ENCODE measurements around the gene RABEPK.
"Not testable (repeated sequence)": the region's sequence is repeated elsewhere in the genome, so short reads cannot be mapped to it uniquely, and the experiment has no call there.

The RABEPK gene

GRCh38 chr9:125195591-125195990, 4.8 kb upstream of the RABEPK start:
- not testable (repeated sequence) for DNase-seq (ENCODE audit: low read depth)

- no peak for DNase-seq (ENCODE audit: low read depth)
These were observed 2.7 kb downstream of the RABEPK start for GRCh38 chr9:125202846-125203618.

GRCh38 chr9:125204477-125204876, 4.1 kb downstream of the RABEPK start:
- no peak for DNase-seq (ENCODE audit: low read depth)

GRCh38 chr9:125214186-125214585, 13.8 kb downstream of the RABEPK start:
- DNase-seq (ENCODE audit: low read depth): no peak

GRCh38 chr9:125218621-125219020, 18.3 kb downstream of the RABEPK start:
- DNase-seq (ENCODE audit: low read depth): no peak

- DNase-seq (ENCODE audit: low read depth): not testable (repeated sequence)
These were observed 24.5 kb downstream of the RABEPK start for GRCh38 chr9:125224858-125225257.

- DNase-seq (ENCODE audit: low read depth): no peak
These were observed 27.4 kb downstream of the RABEPK start for GRCh38 chr9:125227761-125228160.

GRCh38 chr9:125233678-125234077, 33.3 kb downstream of the RABEPK start:
- DNase-seq (ENCODE audit: low read depth): no peak

GRCh38 chr9:125234099-125234498, 33.8 kb downstream of the RABEPK start:
- not testable (repeated sequence) for DNase-seq (ENCODE audit: low read depth)

GRCh38 chr9:125235804-125236519, 35.6 kb downstream of the RABEPK start:
- DNase-seq (ENCODE audit: low read depth): no peak

- not testable (repeated sequence) for DNase-seq (ENCODE audit: low read depth)
These were observed 36.3 kb downstream of the RABEPK start for GRCh38 chr9:125236520-125237159.

- no peak for DNase-seq (ENCODE audit: low read depth)
These were observed 38.0 kb downstream of the RABEPK start for GRCh38 chr9:125238127-125238914.

- no peak for DNase-seq (ENCODE audit: low read depth)
These were observed 38.6 kb downstream of the RABEPK start for GRCh38 chr9:125238915-125239446.

GRCh38 chr9:125239631-125240597, 39.6 kb downstream of the RABEPK start:
- no peak for DNase-seq (ENCODE audit: low read depth)

GRCh38 chr9:125240649-125240999, 40.3 kb downstream of the RABEPK start:
- DNase-seq (ENCODE audit: low read depth): peak; percentile 24

GRCh38 chr9:125241000-125241862, 40.9 kb downstream of the RABEPK start, which contains the start of gene HSPA5:
HSPA5 (minus strand) TSS chr9:125241343; CDS start chr9:125241126, 217 bp downstream.
- peak; percentile 97 for DNase-seq (ENCODE audit: low read depth)

- no peak for DNase-seq (ENCODE audit: low read depth)
These were observed 41.8 kb downstream of the RABEPK start for GRCh38 chr9:125241863-125242739.

GRCh38 chr9:125243792-125244260, 43.5 kb downstream of the RABEPK start:
- DNase-seq (ENCODE audit: low read depth): no peak

Data from activated T-cell treated with anti-CD3 and anti-CD28 coated beads for 1 hour (primary cell).